ENCODE measurements around the gene ZBTB32.

Gene ZBTB32

GRCh38 chr19:35764432-35765315, 60.3 kb downstream of the ZBTB32 start:
- no peak for DNase-seq
- no peak overlapping the region for H3K4me3 Mint-ChIP-seq
- CTCF ChIA-PET: interaction anchor here (1.0 to 1.3 kb wide), 2 partner anchors 12 to 14 kb away, joined by 3 read pairs; no protein-coding TSS in a partner anchor
- no peaks in the 10 kb centered on the region for H3K9me3 Mint-ChIP-seq
- peaks cover 10% of the 10 kb centered on the region for H3K4me1 Mint-ChIP-seq
- H3K36me3 Mint-ChIP-seq: peaks cover 27% of the 10 kb centered on the region
- no peaks in the 10 kb centered on the region for H3K27me3 Mint-ChIP-seq
- no peak overlapping the region for H3K27ac Mint-ChIP-seq

Data from activated naive CD4-positive, alpha-beta T cell treated with anti-CD3 and anti-CD28 coated beads, Interleukin-2, amount 10 ng/mL, durations not matched to agents 7 days and 5 days (primary cell).